A549 (cell line): ENCODE data around the gene AP3S2. TPM values are rescaled to one million over a fixed set of nuclear protein-coding genes. Genes with fewer than 3 reads are reported as not detected.
A peak's percentile ranks its signal among the peaks of the same experiment; 100 is the strongest.

ENCODE experiments used
- ATAC-seq, 2 experiments: fragments of 200-7000 bp in 1 of 2; fragments of >200 bp in 1 of 2; cut with Nextera tagmentation in 1 of 2; cut with Tn5 transposase in 1 of 2; 3 replicates each; pipeline versions ENCODE4 v1.8.0 to v1.9.1; 2018 to 2020; ENCODE audit warnings: mild to moderate bottlenecking in 1 of 2, moderate library complexity in 1 of 2
- CTCF ChIA-PET: fragments of 300-600 bp; sonication (Branson Sonifier 250); formaldehyde crosslinking; extraction: SDS; loops from one replicate; lab custom pipeline; 2021; ENCODE audit warnings: antibody characterized with exemption, inconsistent platforms; lab: Yijun Ruan, JAX
- POLR2A ChIA-PET: fragments of 350-600 bp; formaldehyde crosslinking; extraction: SDS; loops from one replicate; lab custom pipeline; 2021; ENCODE audit warnings: antibody characterized with exemption, inconsistent platforms; lab: Yijun Ruan, JAX
- DNase-seq, 2 experiments: peaks; one replicate each; pipeline versions ENCODE4 v3.0.0 to v3.0.0-alpha.2; 2011 to 2016; ENCODE audit warnings: low read depth in 1 of 2, low spot score in 1 of 2
- FAIRE-seq: peaks from 2 replicates; lab custom pipeline; 2011; peaks lifted over from hg19 to GRCh38; lab: Jason Lieb, UNC
- H3K27ac ChIP-seq, 2 experiments: fragments of >200 bp; sonication (Bioruptor Twin); formaldehyde crosslinking; 3 replicates each; pipeline ENCODE4 v1.5.1; 2016 to 2017
- H3K4me1 ChIP-seq: fragments of >200 bp; sonication (Bioruptor Twin); formaldehyde crosslinking; 3 replicates; pipeline ENCODE4 v1.6.1; 2016
- H3K4me2 ChIP-seq: fragments of >200 bp; sonication (Bioruptor Twin); formaldehyde crosslinking; 3 replicates; pipeline ENCODE4 v1.6.1; 2016
- H3K4me3 ChIP-seq: fragments of >200 bp; sonication (Bioruptor Twin); formaldehyde crosslinking; 3 replicates; pipeline ENCODE4 v1.5.1; 2016
- H3K9me3 ChIP-seq: fragments of >200 bp; sonication (Bioruptor Twin); formaldehyde crosslinking; 3 replicates; pipeline ENCODE4 v1.6.1; 2016
- CBX2 ChIP-seq: fragments of 200-600 bp; sonication (generic); IDR thresholded peaks from 2 replicates; pipeline ENCODE4 v1.6.1; 2016; ENCODE audit warnings: low read depth, mild to moderate bottlenecking, borderline replicate concordance
- CBX8 ChIP-seq: fragments of 200-600 bp; sonication (generic); IDR thresholded peaks from 2 replicates; pipeline ENCODE4 v1.6.1; 2016
- CHD2 ChIP-seq: fragments of 150-350 bp; IDR thresholded peaks from 2 replicates; pipeline ENCODE4 v1.6.1; 2014; ENCODE audit warnings: low read length; ENCODE audit not compliant: partially characterized antibody
- E2F6 ChIP-seq: IDR thresholded peaks from 2 replicates; pipeline ENCODE4 v1.6.1; 2012; ENCODE audit warnings: low read depth, borderline replicate concordance
- EHF ChIP-seq: fragments of 250-450 bp; sonication (Bioruptor Pico); IDR thresholded peaks from 2 replicates; pipeline ENCODE4 v1.5.0; 2020; ENCODE audit warnings: mild to moderate bottlenecking
- ELK1 ChIP-seq: fragments of 150-350 bp; IDR thresholded peaks from 2 replicates; pipeline ENCODE4 v1.6.1; 2014; ENCODE audit warnings: low read depth, mild to moderate bottlenecking, low read length
- ESRRA ChIP-seq: fragments of 150-350 bp; IDR thresholded peaks from 2 replicates; pipeline ENCODE4 v1.6.1; 2014; ENCODE audit warnings: mild to moderate bottlenecking, low read length, borderline replicate concordance
- FOXS1 ChIP-seq: fragments of 250-450 bp; sonication (Bioruptor Pico); IDR thresholded peaks from 2 replicates; pipeline ENCODE4 v1.5.0; 2020; ENCODE audit warnings: mild to moderate bottlenecking, moderate library complexity
- HDAC2 ChIP-seq: fragments of 200-600 bp; sonication (generic); IDR thresholded peaks from 2 replicates; pipeline ENCODE4 v1.6.1; 2016
- HEYL ChIP-seq: fragments of 250-450 bp; sonication (Bioruptor Pico); IDR thresholded peaks from 2 replicates; pipeline ENCODE4 v1.8.0; 2021; ENCODE audit warnings: mild to moderate bottlenecking, moderate library complexity
- HOXA7 ChIP-seq: fragments of 250-450 bp; sonication (Bioruptor Pico); IDR thresholded peaks from 2 replicates; pipeline ENCODE4 v1.5.0; 2020; ENCODE audit warnings: mild to moderate bottlenecking, moderate library complexity
- HOXB5 ChIP-seq: fragments of 250-450 bp; sonication (Bioruptor Pico); IDR thresholded peaks from 2 replicates; pipeline ENCODE4 v1.5.0; 2020; ENCODE audit warnings: mild to moderate bottlenecking, moderate library complexity
- JUN ChIP-seq, 2 experiments: fragments of >200 bp; sonication (Bioruptor Twin); formaldehyde crosslinking; IDR thresholded peaks; 2 replicates in 1 of 2; 3 replicates in 1 of 2; pipeline ENCODE4 v1.6.1; 2016 to 2017
- MAX ChIP-seq: IDR thresholded peaks from 2 replicates; pipeline ENCODE4 v1.6.1; 2012
- MAZ ChIP-seq: fragments of 150-350 bp; IDR thresholded peaks from 2 replicates; pipeline ENCODE4 v1.6.1; 2014; ENCODE audit warnings: antibody characterized with exemption, low read depth, low read length, borderline replicate concordance
- SMC3 ChIP-seq: fragments of >200 bp; sonication (Bioruptor Twin); formaldehyde crosslinking; IDR thresholded peaks from 3 replicates; pipeline ENCODE4 v1.6.1; 2018; ENCODE audit warnings: inconsistent platforms
- TP53 ChIP-seq: fragments of 250-450 bp; sonication (Bioruptor Pico); IDR thresholded peaks from 2 replicates; pipeline ENCODE4 v1.5.0; 2021; ENCODE audit warnings: mild to moderate bottlenecking, moderate library complexity
- ZC3H11A ChIP-seq: fragments of 450-650 bp; IDR thresholded peaks from 2 replicates; pipeline ENCODE4 v1.6.1; 2014; ENCODE audit warnings: antibody characterized with exemption, mild to moderate bottlenecking
- ZSCAN20 ChIP-seq: fragments of 250-450 bp; sonication (Bioruptor Pico); IDR thresholded peaks from 2 replicates; pipeline ENCODE4 v1.8.0; 2022; ENCODE audit warnings: mild to moderate bottlenecking, moderate library complexity
- WGBS: methylation state at CpG from one replicate; pipeline ENCODE4 v1.1.6; 2017; ENCODE audit errors: missing lambda C conversion rate; 5-methylcytosine and 5-hydroxymethylcytosine counted together
- polyA plus RNA-seq, 4 experiments: library from polyadenylated mRNA; depleted of rRNA in 3 of 4; stranded (reverse); fragments of >200 nt; fragmentation: RNase III in 1 of 4; extraction: RNeasy Plus Mini Kit Qiagen cat#74134 plus additional on column Dnase treatment in 1 of 4; gene quantifications; 2 replicates in 3 of 4; 3 replicates in 1 of 4; pipeline ENCODE4 v1.2.3, GENCODE V29; 2011 to 2017

The AP3S2 gene
- polyA plus RNA-seq, 2 of the 4 experiments (the other 2 are of a cell fraction) = 85.1 to 85.9 TPM

- no peak for TF ChIP-seq ELK1
- TF ChIP-seq E2F6 = no peak
- TF ChIP-seq SMC3 = no peak
- TF ChIP-seq TP53 = no peak
- TF ChIP-seq MAX = no peak
- TF ChIP-seq CBX2 = no peak
- TF ChIP-seq HDAC2 = no peak
- TF ChIP-seq JUN (IDR thresholded peaks at IDR 0.05) = no peak
- TF ChIP-seq HOXB5 (CRISPR knock-in tag) = no peak
- TF ChIP-seq ESRRA = no peak
- TF ChIP-seq ZSCAN20 (CRISPR knock-in tag) = no peak
- TF ChIP-seq FOXS1 (CRISPR knock-in tag) = no peak
- no peak for TF ChIP-seq CHD2
- no peak for TF ChIP-seq EHF (CRISPR knock-in tag)
- no peak for TF ChIP-seq CBX8
- Histone ChIP-seq H3K9me3 (no peaks in the 10 kb centered on the region), H3K4me2 (no peak overlapping the region), H3K4me3 (no peak overlapping the region), H3K27ac (no peak overlapping the region), H3K4me1 (no peaks in the 10 kb centered on the region)
- DNase-seq (no peak), FAIRE-seq (no peak), ATAC-seq (peak; percentile 23 to 31; a peak in 3 of 6 replicates)
- WGBS = 87% methylated on average over 8 of the region's 8 CpGs
- ChIA-PET POLR2A (no interaction called here), CTCF (interaction anchor here (0.7 to 2.3 kb wide), 5 partner anchors 18 to 135 kb away, joined by 3 to 8 read pairs (median 3); no protein-coding TSS in a partner anchor)
These were observed 42.4 kb upstream of the AP3S2 start for GRCh38 chr15:89936051-89936785.

- DNase-seq (no peak), FAIRE-seq (no peak)
- H3K27ac ChIP-seq = no peak overlapping the region
- H3K9me3 ChIP-seq = no peaks in the 10 kb centered on the region
- POLR2A ChIA-PET = no interaction called here
- TF ChIP-seq ZC3H11A (no peak), HOXA7 (CRISPR knock-in tag) (no peak), CBX2 (no peak), HEYL (CRISPR knock-in tag) (no peak)
- TF ChIP-seq, all 56 proteins: peak for 0
- CTCF ChIA-PET = interaction anchor here (1.2 kb wide), 3 partner anchors 11 to 192 kb away, joined by 3 read pairs; no protein-coding TSS in a partner anchor
- Histone ChIP-seq H3K4me1 (no peaks in the 10 kb centered on the region), H3K4me3 (no peak overlapping the region), H3K4me2 (no peak overlapping the region)
- WGBS = 84% methylated on average over 3 of the region's 3 CpGs
- ATAC-seq = no peak
These were observed 39.1 kb upstream of the AP3S2 start for GRCh38 chr15:89932880-89933279.

- WGBS = 55% methylated on average over 4 of the region's 4 CpGs
- POLR2A ChIA-PET = no interaction called here
- no peak overlapping the region for H3K4me2 ChIP-seq
- no peaks in the 10 kb centered on the region for H3K9me3 ChIP-seq
- ATAC-seq = no peak
- DNase-seq = no peak
- FAIRE-seq = no peak
- H3K4me3 ChIP-seq = no peak overlapping the region
- CTCF ChIA-PET = interaction anchor here (1.0 kb wide), 1 partner anchor 158 kb away, joined by 3 read pairs; no protein-coding TSS in a partner anchor
- no peak for TF ChIP-seq MAZ
- no peak overlapping the region for H3K27ac ChIP-seq
- H3K4me1 ChIP-seq = no peaks in the 10 kb centered on the region
These were observed 34.6 kb upstream of the AP3S2 start for GRCh38 chr15:89928421-89928820.
